GM13976 (cell line): ENCODE data around the gene CRYBG3.

Experiments
- DNase-seq: peaks from one replicate; pipeline ENCODE4 v3.0.0; 2012; ENCODE audit warnings: low spot score
- CTCF ChIP-seq: IDR thresholded peaks from 2 replicates; pipeline ENCODE4 v1.5.1; 2012; ENCODE audit warnings: borderline replicate concordance, mild to moderate bottlenecking; ENCODE audit not compliant: insufficient read depth; ENCODE audit errors: extremely low read depth, missing control alignments, control extremely low read depth
- in situ Hi-C: fragments of 300-500 bp; cut with MboI; formaldehyde crosslinking; loops from one replicate; pipeline ENCODE4 v1.12.0; 2022; ENCODE audit warnings: low sequenced_read_pairs, mixed read lengths, inconsistent platforms; ENCODE audit not compliant: unreplicated experiment

The CRYBG3 gene

DNA sequence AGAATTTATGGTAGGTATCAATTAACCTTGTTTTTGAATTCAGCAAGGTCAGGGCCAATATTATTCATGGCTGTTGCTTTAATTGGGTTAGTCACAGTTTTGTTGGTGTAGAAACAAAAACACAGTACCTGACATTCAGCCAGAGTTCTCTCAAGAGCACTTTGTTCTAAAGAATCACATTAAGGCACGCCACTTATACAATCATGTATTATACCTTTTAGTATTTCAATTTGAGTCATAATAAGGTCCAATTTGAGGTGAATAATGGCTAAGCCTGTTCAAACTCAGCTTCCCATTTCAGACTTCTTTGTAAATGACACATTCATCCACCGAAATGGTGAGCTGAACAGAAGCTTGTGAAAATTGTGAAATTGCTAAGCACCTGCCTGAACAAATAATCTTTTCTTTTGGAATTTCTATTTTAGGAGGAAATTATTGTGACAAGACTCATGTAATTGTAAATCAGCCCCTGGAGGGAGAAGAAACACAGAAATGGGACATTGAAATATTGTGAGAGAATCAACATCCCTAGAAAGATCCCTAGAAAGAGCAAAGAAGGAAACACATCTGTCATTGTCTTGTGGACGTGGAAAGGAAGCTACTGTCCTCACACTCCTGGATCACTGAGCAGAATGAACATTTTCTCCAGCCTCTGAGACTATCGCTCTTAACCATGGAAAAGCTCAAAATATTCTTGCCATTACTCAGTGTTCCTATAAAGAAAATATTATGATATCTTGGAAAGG lies 121.2 kb downstream of the CRYBG3 start:
- DNase-seq, result no peak
- TF ChIP-seq CTCF, result no peak
- in situ Hi-C loops, result no loop called here

GRCh38 chr3:97948351-97949109 lies 126.7 kb downstream of the CRYBG3 start:
- in situ Hi-C loops, result no loop called here
- no peak for DNase-seq
- no peak for TF ChIP-seq CTCF

GRCh38 chr3:97949110-97949485 lies 127.3 kb downstream of the CRYBG3 start:
- no peak for DNase-seq
- no peak for TF ChIP-seq CTCF
- in situ Hi-C loops, result no loop called here

DNA sequence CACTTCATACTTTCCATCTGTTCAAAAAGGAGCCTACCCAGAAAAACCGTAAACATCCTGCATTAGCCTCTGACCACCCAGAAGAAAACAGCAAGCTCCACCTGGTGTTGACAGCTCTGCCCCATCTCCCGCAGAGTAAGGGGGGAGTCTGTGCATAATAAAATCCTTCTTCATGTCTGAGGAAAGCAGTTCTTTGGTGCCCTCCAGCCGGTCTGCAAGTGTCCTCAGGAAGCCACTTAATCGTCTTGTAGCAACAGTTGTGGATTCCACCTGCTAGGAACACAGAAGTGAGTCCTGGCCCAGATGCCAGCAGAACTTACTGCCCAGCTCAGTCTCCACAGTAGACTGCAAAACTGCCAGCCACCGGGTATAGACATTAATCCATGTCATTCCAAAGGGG lies 127.9 kb downstream of the CRYBG3 start:
- in situ Hi-C loops, result no loop called here
- no peak for DNase-seq
- no peak for TF ChIP-seq CTCF

- no peak for DNase-seq
- TF ChIP-seq CTCF, result no peak
- in situ Hi-C loops, result no loop called here
Measured at GRCh38 chr3:97950360-97950759, 128.5 kb downstream of the CRYBG3 start.

DNA sequence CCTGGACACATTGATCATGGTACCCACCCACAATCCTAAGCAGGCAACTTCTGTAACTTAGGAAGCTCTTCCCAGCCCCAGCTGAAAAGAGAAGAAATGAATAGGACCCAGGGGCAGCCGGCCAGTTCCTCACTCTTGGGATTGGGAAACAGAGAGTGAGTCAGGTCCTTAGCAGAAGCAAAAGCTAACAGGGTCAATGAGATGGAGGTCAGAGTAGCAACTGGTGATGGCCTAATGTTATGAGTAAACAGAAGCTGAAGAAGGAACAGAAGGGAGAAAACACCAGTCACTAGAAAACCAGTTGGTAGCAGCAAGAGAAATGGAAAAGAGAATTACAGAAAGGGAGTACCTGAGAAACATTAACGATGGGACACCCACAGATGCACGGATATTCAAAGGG lies 130.5 kb downstream of the CRYBG3 start:
- no peak for TF ChIP-seq CTCF
- in situ Hi-C loops, result no loop called here
- DNase-seq, result no peak
